OCI-LY1 (cell line): Measurements from ENCODE around the gene LMBR1.
"Not testable (repeated sequence)": the region's sequence is repeated elsewhere in the genome, so short reads cannot be mapped to it uniquely, and the experiment has no call there.

Experiments used
- CTCF ChIP-seq: fragments of 200-600 bp; sonication (generic), shearing (Covaris generic); IDR thresholded peaks from 2 replicates; pipeline ENCODE4 v1.5.1; 2017; ENCODE audit warnings: mild to moderate bottlenecking, antibody characterized with exemption, low read length, moderate library complexity, mixed read lengths
- EZH2 ChIP-seq: fragments of 200-600 bp; sonication (generic), shearing (Covaris generic); IDR thresholded peaks from 2 replicates; pipeline ENCODE4 v1.8.0; 2017; ENCODE audit warnings: borderline replicate concordance, mixed run types, mild to moderate bottlenecking, antibody characterized with exemption, low read length, moderate library complexity, mixed read lengths

DNA sequence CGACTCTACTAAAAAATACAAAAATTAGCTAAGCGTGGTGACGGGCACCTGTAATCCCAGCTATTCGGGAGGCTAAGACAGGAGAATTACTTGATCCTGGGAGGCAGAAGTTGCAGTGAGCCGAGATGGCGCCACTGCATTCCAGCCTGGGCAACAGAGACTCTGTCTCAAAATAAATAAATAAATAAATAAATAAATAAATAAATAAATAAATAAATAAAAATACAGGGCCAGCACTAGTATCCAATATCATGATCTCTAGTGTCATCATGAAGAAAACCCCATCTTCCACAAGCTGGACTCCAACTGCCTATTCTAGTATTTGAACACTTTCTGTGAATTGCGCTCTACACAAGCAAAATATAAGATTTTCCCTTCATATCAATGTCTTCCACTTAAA lies 255.9 kb downstream of the LMBR1 start:
- TF ChIP-seq CTCF, EZH2: not testable (repeated sequence)
